ENCODE results near the gene CCDC38.

CCDC38 gene

GRCh38 chr12:95887311-95887710 is 55.1 kb downstream of the CCDC38 start:
- CTCF ChIA-PET = no interaction called here
- no peak for DNase-seq

GRCh38 chr12:95884998-95885397 is 57.4 kb downstream of the CCDC38 start:
- CTCF ChIA-PET = no interaction called here
- DNase-seq = no peak
- no peak overlapping the region for H3K4me3 Mint-ChIP-seq
- H3K9me3 Mint-ChIP-seq = no peaks in the 10 kb centered on the region
- no peaks in the 10 kb centered on the region for H3K4me1 Mint-ChIP-seq
- no peaks in the 10 kb centered on the region for H3K27me3 Mint-ChIP-seq
- no peaks in the 10 kb centered on the region for H3K36me3 Mint-ChIP-seq
- H3K27ac Mint-ChIP-seq = no peak overlapping the region

More at GRCh38 chr12:95887311-95887710, 55.1 kb downstream of the CCDC38 start:
- H3K27ac Mint-ChIP-seq = no peak overlapping the region
- no peaks in the 10 kb centered on the region for H3K4me1 Mint-ChIP-seq
- H3K9me3 Mint-ChIP-seq = no peaks in the 10 kb centered on the region
- H3K4me3 Mint-ChIP-seq = no peak overlapping the region
- H3K36me3 Mint-ChIP-seq = no peaks in the 10 kb centered on the region
- no peaks in the 10 kb centered on the region for H3K27me3 Mint-ChIP-seq

- CTCF ChIA-PET = no interaction called here
- no peak for DNase-seq
- H3K36me3 Mint-ChIP-seq = no peaks in the 10 kb centered on the region
- H3K4me3 Mint-ChIP-seq = no peak overlapping the region
- H3K4me1 Mint-ChIP-seq = no peaks in the 10 kb centered on the region
- H3K27ac Mint-ChIP-seq = no peak overlapping the region
- H3K9me3 Mint-ChIP-seq = no peaks in the 10 kb centered on the region
- no peaks in the 10 kb centered on the region for H3K27me3 Mint-ChIP-seq
Observed at GRCh38 chr12:95882873-95883272, 59.5 kb downstream of the CCDC38 start.

GRCh38 chr12:95882080-95882479 is 60.3 kb downstream of the CCDC38 start:
- Mint-ChIP-seq H3K4me1 (no peaks in the 10 kb centered on the region), H3K4me3 (no peak overlapping the region), H3K36me3 (no peaks in the 10 kb centered on the region), H3K27ac (no peak overlapping the region), H3K9me3 (no peaks in the 10 kb centered on the region), H3K27me3 (no peaks in the 10 kb centered on the region)
- no peak for DNase-seq
- CTCF ChIA-PET = no interaction called here

- Mint-ChIP-seq H3K36me3 (no peaks in the 10 kb centered on the region), H3K4me1 (no peaks in the 10 kb centered on the region), H3K27me3 (no peaks in the 10 kb centered on the region), H3K27ac (no peak overlapping the region), H3K4me3 (no peak overlapping the region), H3K9me3 (no peaks in the 10 kb centered on the region)
- CTCF ChIA-PET = no interaction called here
- no peak for DNase-seq
Observed at GRCh38 chr12:95881331-95881955, 61.0 kb downstream of the CCDC38 start.

- Mint-ChIP-seq H3K27me3 (no peaks in the 10 kb centered on the region), H3K9me3 (no peaks in the 10 kb centered on the region), H3K36me3 (no peaks in the 10 kb centered on the region), H3K4me3 (no peak overlapping the region), H3K4me1 (no peaks in the 10 kb centered on the region), H3K27ac (no peak overlapping the region)
- DNase-seq = no peak
- CTCF ChIA-PET = no interaction called here
Observed at GRCh38 chr12:95880895-95881294, 61.5 kb downstream of the CCDC38 start.

GRCh38 chr12:95877622-95878021 is 64.8 kb downstream of the CCDC38 start:
- peaks cover 3% of the 10 kb centered on the region for H3K36me3 Mint-ChIP-seq

GRCh38 chr12:95874452-95874851 is 68.0 kb downstream of the CCDC38 start:
- no peak for DNase-seq
- H3K27ac Mint-ChIP-seq = no peak overlapping the region
- no peaks in the 10 kb centered on the region for H3K9me3 Mint-ChIP-seq
- CTCF ChIA-PET = no interaction called here
- no peak overlapping the region for H3K4me3 Mint-ChIP-seq
- no peaks in the 10 kb centered on the region for H3K4me1 Mint-ChIP-seq
- peaks cover 10% of the 10 kb centered on the region for H3K36me3 Mint-ChIP-seq
- no peaks in the 10 kb centered on the region for H3K27me3 Mint-ChIP-seq

More at GRCh38 chr12:95877622-95878021, 64.8 kb downstream of the CCDC38 start:
- Mint-ChIP-seq H3K27me3 (no peaks in the 10 kb centered on the region), H3K9me3 (no peaks in the 10 kb centered on the region), H3K4me3 (no peak overlapping the region), H3K27ac (no peak overlapping the region), H3K4me1 (no peaks in the 10 kb centered on the region)
- no peak for DNase-seq
- CTCF ChIA-PET = interaction anchor here (1.6 kb wide), 1 partner anchor 121 kb away, joined by 3 read pairs; no protein-coding TSS in a partner anchor

GRCh38 chr12:95870897-95871296 is 71.5 kb downstream of the CCDC38 start:
- no peaks in the 10 kb centered on the region for H3K9me3 Mint-ChIP-seq
- CTCF ChIA-PET = no interaction called here
- no peak overlapping the region for H3K4me3 Mint-ChIP-seq
- H3K36me3 Mint-ChIP-seq = peaks cover 25% of the 10 kb centered on the region
- peaks cover 3% of the 10 kb centered on the region for H3K4me1 Mint-ChIP-seq
- DNase-seq = no peak
- H3K27me3 Mint-ChIP-seq = no peaks in the 10 kb centered on the region
- H3K27ac Mint-ChIP-seq = no peak overlapping the region

- H3K27ac Mint-ChIP-seq = no peak overlapping the region
- peaks cover 41% of the 10 kb centered on the region for H3K36me3 Mint-ChIP-seq
- CTCF ChIA-PET = no interaction called here
- H3K4me1 Mint-ChIP-seq = peaks cover 18% of the 10 kb centered on the region
- no peak for DNase-seq
- no peak overlapping the region for H3K4me3 Mint-ChIP-seq
- no peaks in the 10 kb centered on the region for H3K9me3 Mint-ChIP-seq
- no peaks in the 10 kb centered on the region for H3K27me3 Mint-ChIP-seq
Observed at GRCh38 chr12:95863337-95863736, 79.1 kb downstream of the CCDC38 start.

GRCh38 chr12:95862038-95862437 is 80.4 kb downstream of the CCDC38 start:
- CTCF ChIA-PET = interaction anchor here (0.5 kb wide), 1 partner anchor 67 kb away, joined by 3 read pairs; no protein-coding TSS in a partner anchor
- H3K9me3 Mint-ChIP-seq = no peaks in the 10 kb centered on the region

GRCh38 chr12:95859947-95860850 is 82.2 kb downstream of the CCDC38 start:
- peaks cover 31% of the 10 kb centered on the region for H3K36me3 Mint-ChIP-seq
- no peak overlapping the region for H3K4me3 Mint-ChIP-seq
- H3K27me3 Mint-ChIP-seq = peaks cover 11% of the 10 kb centered on the region
- no peak for DNase-seq
- CTCF ChIA-PET = interaction anchor here (0.6 to 1.5 kb wide), 2 partner anchors 12 to 31 kb away, joined by 3 to 4 read pairs; no protein-coding TSS in a partner anchor
- H3K4me1 Mint-ChIP-seq = peaks cover 21% of the 10 kb centered on the region
- no peaks in the 10 kb centered on the region for H3K9me3 Mint-ChIP-seq
- no peak overlapping the region for H3K27ac Mint-ChIP-seq

More at GRCh38 chr12:95862038-95862437, 80.4 kb downstream of the CCDC38 start:
- Mint-ChIP-seq H3K36me3 (peaks cover 34% of the 10 kb centered on the region), H3K4me3 (no peak overlapping the region), H3K4me1 (peaks cover 21% of the 10 kb centered on the region), H3K27ac (no peak overlapping the region), H3K27me3 (peaks cover 5% of the 10 kb centered on the region)
- no peak for DNase-seq

- DNase-seq = no peak
- no peak overlapping the region for H3K4me3 Mint-ChIP-seq
- peaks cover 26% of the 10 kb centered on the region for H3K4me1 Mint-ChIP-seq
- peaks cover 31% of the 10 kb centered on the region for H3K36me3 Mint-ChIP-seq
- no peaks in the 10 kb centered on the region for H3K9me3 Mint-ChIP-seq
- H3K27ac Mint-ChIP-seq = no peak overlapping the region
- CTCF ChIA-PET = no interaction called here
- H3K27me3 Mint-ChIP-seq = peaks cover 11% of the 10 kb centered on the region
Observed at GRCh38 chr12:95859344-95859816, 83.0 kb downstream of the CCDC38 start.

GRCh38 chr12:95858451-95859343 is 83.7 kb downstream of the CCDC38 start, which contains the start of gene SNRPF:
Gene SNRPF, plus strand, starts transcription at chr12:95858952. Its CDS starts 122 bp downstream, at chr12:95859074.
- H3K27ac Mint-ChIP-seq = no peak within 1 kb of the TSS
- no peaks in the 10 kb centered on the region for H3K9me3 Mint-ChIP-seq
- DNase-seq = peak; percentile 96
- H3K27me3 Mint-ChIP-seq = peaks cover 11% of the 10 kb centered on the region
- peak within 1 kb of the TSS; percentile 22 for H3K4me3 Mint-ChIP-seq
- peaks cover 28% of the 10 kb centered on the region for H3K4me1 Mint-ChIP-seq
- CTCF ChIA-PET = no interaction called here
- peaks cover 28% of the 10 kb centered on the region for H3K36me3 Mint-ChIP-seq

Measured in activated naive CD4-positive, alpha-beta T cell treated with anti-CD3 and anti-CD28 coated beads, Interleukin-2, amount 10 ng/mL, durations not matched to agents 7 days and 5 days (primary cell).